ENCODE results near the gene TMEM41A.
"Not testable (repeated sequence)": the region's sequence is repeated elsewhere in the genome, so short reads cannot be mapped to it uniquely, and the experiment has no call there.

Gene TMEM41A

DNA sequence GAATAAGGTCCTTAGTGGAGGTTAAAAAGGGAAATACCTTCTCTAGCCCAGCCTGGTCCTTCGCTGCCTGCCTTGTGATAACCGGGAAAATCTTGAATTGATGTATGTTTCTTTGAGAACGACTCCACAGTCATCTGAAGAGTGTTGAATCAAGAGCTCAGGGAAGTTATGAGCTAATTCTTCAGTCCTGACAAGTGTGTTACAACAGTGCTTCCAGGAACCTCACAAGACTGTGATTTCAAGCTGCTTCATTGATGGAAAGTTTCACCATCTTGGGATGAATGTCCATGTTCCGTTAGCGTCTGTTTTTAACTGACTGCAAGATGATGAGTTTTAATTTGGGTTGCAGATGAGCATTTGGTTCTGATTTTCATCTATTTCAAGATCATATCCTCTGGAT, 12.4 kb downstream of the TMEM41A start:
- DNase-seq, result no peak

DNA sequence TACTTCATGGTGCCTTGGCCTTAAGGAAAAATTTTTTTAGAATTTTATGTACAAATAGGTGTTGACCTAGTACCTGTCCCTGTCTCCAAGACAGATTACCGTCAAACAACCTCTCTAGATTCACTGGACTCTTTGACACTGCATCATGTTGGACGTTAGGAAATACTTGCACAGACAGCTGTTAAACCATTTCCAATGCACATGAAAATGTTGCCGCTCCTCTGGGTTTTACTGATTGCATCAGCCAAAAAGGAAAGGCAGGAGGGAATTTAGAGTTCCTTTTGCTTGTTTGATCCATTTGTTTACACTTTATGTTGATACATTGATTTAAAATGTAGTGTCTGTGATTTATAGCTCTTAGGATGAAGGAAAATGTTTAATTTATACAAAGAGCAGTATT, 14.5 kb downstream of the TMEM41A start:
- DNase-seq, result no peak

DNA sequence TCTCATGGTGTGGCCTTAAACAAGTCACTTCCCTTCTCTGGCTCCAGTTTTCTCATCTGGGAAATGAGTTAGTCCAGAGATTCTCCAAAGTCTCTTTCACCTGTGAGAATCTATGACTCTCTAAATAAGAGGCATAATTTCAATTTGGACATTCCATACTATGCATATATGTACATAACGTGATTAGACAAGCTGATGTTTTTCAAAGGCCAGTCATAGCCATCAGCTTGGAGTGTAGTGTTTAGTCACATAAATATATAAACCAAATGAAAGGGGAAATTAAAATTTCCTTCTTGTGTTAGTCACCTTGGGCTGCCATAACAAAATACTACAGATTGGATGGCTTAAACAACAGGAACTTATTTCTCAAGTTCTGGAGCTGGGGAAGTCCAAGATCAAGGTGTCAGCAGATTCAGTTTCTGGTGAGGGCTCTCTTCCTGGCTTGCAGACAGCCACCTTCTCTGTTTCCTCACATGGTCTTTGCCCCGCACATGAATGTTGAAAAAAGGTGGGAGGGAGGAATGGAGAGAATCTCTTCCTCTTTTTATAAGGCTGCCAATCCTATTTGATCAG, 19.4 kb downstream of the TMEM41A start:
- DNase-seq, result no peak

DNA sequence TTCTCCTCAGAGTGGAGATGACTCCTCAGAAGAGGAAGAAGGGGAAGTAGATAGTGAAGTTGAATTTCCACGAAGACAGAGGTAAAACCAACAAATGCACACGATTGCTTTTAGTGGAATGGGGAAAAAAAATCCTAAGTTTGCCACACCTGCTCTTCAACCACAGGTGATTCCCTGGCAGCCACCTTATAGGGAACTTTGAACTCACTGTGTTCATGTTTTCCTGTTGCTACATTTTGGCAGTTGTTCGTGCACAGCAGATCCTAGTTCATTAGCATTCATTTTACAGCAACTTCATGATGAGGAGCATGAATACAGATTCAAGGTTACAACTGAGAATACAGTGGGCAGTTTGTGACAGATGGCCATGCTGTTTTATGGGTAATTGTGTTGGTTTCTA, 21.5 kb downstream of the TMEM41A start:
- DNase-seq, result no peak

DNA sequence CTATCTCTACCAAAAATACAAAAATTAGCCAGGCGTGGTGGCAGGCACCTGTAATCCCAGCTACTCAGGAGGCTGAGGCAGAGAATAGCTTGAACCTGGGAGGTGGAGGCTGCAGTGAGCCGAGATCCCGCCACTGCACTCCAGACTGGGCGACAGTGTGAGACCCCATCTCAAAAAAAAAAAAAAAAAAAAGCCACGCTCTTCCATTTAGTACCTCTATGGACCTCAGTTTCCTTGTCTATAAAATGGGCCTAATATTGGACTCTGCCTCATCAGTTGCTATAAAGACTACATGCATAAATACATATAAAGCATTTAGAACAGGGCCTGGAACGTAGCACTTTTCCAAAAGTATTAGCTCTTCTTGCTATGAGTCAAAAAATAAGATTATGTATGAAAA, 23.9 kb downstream of the TMEM41A start:
- not testable (repeated sequence) for DNase-seq

DNA sequence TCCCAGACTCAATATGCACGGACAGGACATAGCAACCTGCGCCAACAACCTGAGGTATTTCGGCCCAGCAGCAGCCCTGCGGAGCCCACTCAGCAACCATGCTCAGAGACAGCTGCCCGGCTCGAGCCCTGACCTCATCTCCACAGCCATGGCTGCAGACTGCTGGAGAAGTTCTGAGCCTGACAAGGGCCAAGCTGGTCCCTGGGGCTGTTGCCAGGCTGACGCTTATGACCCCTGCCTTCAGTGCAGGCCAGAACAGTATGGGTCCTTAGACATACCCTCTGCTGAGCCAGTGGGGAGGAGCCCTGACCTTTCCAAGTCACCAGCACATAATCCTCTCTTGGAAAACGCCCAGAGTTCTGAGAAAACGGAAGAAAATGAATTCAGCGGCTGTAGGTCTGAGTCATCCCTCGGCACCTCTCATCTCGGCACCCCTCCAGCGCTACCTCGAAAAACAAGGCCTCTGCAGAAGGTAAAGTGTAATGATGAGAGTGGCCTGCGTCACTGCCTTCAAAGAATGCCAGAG, 25.5 kb downstream of the TMEM41A start:
- no peak for DNase-seq

DNA sequence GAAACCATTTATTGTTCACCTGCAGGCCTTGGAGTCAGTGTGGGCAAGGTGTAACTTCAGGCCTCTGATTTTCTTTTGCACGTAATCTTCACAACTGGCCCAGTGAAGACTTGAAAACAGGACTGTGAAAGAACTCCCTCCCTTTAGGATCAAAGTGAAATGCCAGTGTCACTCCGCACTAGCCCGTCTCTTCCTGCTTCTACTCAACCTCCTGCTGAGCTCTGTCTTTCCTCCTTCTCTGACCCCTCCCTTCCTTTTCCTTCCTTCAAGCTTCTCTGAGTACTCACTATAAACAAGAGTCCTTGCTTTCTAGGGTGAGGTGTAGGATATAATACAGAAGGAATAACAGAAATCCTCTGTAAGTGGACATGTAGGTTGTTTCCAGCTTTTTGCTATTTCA, 28.5 kb downstream of the TMEM41A start:
- DNase-seq, result no peak

DNA sequence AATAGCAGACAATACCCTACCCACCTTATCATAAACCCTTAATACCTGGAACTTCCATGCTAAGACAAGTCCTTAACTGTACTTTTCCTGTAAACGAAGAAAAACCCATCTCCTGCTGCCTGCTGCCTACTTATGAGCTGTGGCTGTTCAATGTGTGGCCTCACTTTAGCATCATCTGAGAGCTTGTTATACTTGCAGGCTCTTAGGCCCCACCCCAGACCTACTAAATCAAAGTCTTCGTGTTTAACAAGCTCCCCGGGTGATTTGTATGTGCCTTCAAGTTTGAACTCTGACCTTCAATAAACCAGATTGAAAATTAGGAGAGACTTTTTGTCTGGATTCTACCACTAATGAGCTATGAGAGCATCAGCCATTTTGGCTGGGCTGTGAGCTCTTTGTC, 29.3 kb downstream of the TMEM41A start:
- no peak for DNase-seq

DNA sequence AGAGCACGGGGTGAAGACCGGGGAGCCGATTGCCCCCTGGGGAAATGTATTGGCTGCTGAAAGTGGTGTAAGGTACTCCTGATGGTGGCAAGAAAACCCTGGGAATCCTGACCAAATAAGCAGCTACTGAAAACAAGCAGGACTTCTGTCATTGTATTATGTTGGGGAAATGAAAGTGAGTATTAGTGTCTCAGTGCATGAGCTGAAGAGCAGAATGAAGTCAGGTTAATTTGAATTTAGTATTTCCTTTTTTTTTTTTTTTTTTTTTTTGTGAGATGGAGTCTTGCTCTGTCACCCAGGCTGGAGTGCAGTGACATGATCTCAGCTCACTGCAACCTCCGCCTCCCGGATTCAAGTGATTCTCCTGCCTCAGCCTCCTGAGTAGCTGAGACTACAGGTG, 32.7 kb downstream of the TMEM41A start:
- not testable (repeated sequence) for DNase-seq

DNA sequence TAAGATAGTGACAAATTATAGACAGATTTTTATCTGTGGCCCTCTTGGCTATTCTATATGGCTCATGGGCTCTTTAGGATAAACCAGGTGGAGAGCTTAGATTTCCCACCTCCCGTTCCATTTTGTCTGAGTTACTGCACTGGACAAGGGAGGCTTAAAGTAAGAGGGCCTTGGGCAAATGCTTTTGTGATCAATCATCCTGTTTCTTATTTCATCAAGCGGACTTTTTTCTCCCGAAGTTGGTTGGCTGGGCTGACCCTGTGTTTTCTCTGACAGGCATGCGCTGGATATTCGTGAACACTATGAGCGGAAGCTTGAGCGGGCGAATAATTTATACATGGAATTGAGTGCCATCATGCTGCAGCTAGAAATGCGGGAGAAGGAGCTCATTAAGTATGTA, 33.4 kb downstream of the TMEM41A start:
- DNase-seq, result no peak

DNA sequence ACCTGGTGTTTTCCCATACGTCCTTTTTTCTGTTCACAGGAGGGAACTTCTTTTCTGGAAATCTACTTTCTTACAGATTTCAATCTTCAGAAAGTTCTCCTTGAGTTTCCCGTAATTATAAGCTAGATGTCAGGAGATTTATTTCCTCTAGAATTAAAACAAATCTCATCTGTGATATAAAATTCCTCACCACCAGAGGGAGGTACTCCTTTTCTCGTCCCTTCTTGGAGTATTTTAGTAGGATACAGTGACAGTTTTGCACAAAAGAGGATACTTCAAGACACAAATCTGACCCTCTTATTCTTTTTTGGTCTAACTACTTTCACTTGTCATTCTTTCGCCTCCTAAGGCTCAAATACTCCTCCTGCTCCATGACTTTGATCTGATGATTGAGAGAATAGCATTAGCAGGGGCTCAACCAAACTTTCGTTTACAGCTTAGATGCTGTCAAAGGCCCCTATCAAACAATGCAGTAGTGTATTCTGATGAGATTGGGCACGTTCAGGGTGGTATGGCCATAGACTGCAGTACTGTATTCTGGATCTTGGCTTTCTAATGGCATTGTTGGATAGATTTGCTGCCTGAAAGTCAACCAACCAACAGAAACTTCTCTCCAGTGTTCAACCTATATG, 38.0 kb downstream of the TMEM41A start:
- no peak for DNase-seq

DNA sequence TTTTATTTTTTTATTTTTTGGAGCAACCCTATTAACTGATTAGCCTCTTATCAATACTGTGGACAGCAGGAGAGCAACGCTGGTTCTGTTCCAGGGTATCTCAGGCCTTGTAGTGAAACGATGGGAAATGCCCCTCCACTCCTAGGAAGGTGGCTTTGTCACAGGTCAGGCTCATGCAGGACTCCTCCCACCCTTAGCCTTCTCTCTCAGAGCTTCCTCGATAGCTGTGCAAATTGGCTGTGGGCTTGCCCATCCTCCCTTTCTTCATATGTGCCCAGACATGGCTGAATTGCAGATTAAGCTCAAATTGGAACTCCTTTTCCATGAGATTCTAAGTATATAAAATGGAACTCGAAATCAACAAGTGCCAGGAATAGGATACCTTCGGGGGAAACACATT, 38.5 kb downstream of the TMEM41A start:
- no peak for DNase-seq

DNA sequence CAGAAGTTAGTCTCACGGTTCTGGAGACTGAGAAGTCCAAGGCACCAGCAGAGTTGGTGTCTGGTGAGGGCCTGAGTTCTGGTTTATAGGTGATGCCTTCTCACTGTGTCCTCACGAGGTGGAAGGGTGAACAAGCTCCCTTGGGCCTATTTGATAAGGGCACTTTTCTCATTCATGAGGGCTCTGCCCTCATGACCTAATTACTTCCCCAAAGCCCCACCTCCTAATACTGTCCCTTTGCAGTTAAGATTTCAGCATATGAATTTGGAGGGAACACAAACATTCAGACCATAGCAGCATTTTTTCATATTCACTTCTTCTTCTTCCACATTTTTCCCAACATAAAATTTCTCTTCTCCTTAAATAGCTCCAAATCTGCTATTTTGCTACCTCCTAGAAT, 41.5 kb downstream of the TMEM41A start:
- no peak for DNase-seq

DNA sequence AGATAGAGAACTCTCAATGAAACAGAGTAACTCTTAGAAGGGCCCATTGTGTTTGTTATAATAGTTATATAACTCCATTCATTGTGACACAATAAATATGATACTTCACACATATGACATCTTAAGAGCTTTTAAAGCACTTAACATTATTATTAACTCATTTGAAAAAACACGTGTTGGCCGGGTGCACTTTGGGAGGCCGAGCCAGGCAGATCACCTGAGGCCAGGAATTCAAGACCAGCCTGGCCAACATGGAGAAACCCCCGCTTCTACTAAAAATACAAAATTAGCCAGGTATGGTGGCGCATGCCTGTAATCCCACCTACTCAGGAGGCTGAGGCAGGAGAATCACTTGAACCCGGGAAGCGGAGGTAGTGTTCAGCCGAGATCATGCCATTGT, 47.4 kb downstream of the TMEM41A start:
- DNase-seq, result not testable (repeated sequence)

DNA sequence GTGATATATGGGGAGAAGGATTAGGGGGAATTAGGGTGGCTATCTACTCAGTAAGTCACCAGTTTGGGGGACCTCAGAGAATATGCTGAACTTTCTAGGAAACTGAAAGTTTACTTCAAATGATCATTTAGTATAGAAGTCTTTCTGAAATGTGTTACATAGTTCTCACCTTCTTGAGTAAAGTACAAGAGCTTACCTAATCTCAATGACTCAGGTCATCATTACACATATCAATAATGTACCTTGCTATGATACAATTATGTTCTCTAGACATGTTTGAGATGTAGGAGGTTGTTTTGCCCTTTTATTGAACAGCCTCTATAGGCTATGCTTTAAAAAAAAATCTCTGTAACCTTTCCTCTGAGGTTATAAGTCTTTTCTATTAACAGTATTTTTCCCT, 50.7 kb downstream of the TMEM41A start:
- DNase-seq, result no peak

DNA sequence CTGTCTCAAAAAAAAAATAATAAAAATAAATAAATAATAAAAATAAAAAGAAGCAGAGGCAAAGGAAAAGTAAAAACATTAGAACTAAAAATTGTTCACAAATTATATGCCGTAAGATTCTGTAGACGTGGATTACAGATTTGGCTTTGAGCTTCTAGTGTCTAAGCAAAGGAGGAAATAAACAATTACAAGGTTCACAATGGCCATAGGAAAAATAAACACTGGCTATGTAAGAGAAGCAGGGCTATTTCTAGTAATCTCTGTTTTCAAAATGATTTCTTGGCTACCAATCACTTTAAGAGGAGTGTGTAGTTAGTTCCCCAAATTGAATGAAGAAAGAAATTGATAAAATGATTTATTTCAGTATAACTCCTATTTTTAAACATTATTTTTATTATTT, 54.5 kb downstream of the TMEM41A start:
- DNase-seq, result no peak

DNA sequence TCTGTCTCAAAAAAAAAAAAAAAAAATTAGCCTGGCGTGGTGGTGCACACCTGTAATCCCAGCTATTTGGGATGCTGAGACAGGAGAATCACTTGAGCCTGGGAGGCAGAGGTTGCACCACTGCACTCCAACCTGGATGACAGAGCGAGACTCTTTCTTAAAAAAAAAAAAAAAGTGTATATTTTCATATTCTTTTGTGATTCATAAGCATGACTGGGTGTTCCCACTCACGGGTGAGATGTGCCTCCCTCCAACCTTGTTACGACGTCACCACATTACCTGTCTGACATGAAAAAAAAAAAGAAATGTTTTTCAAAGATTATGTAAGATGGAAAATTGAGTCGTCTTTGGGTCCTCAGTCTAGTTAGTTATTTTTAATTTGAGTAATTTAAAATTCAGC, 56.8 kb downstream of the TMEM41A start:
- DNase-seq, result no peak

DNA sequence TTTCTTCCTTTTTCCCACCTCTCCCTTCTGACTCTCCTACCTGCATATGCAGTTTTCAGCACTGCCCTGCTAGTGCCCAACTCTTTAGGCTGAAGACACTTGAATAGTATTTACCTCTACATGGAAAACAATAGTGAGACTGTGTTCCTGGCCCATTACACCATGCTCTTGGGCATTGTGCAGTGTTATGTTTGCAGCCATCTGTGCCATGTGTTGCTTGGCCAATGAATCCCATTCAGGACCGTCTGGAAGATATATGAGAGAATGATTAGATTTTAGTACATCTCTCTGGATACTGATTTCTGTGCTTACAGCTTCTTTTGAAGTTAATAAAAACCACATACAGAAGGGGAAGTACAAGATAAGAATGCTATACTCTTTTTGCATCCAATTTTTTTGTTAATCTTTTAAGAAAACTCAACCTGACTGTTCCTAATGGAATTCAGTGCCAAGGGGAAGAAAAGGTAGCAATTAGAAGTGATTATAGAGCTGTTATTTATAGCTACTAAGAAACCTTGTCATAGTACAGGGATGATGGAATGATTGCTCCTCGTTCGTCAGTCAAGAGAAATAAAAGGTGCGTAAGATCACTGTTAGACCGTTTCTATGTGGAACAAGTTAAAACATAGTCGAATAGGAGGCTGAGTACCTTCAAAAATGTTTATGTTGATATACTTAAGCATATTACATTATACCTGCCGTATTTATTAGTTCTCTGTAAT, 58.9 kb downstream of the TMEM41A start:
- no peak for DNase-seq

Measured in activated CD4-positive, alpha-beta T cell treated with anti-CD3 and anti-CD28 coated beads, Interleukin-10, Interleukin-2, amounts not matched to agents 100 ng/mL and 50 ng/mL, durations not matched to agents 16 hours and 8 hours (primary cell).